Testis (tissue), 2 donors: ENCODE results near the gene RIMKLA.

Source experiments
- POLR2A ChIP-seq: fragments of 450-650 bp; IDR thresholded peaks from one replicate; pipeline ENCODE4 v1.6.1; 2017; ENCODE audit warnings: antibody characterized with exemption, mild to moderate bottlenecking, moderate library complexity
- TF ChIP-seq, protein P1 (sequence below), 3 experiments: fragments of 450-650 bp in 2 of 3; fragments of 200-600 bp in 1 of 3; sonication (generic) in 1 of 3; IDR thresholded peaks; one replicate each; pipeline ENCODE4 v1.5.1; 2016 to 2019; ENCODE audit warnings: antibody characterized with exemption in 3 of 3, mild to moderate bottlenecking in 2 of 3, moderate library complexity in 1 of 3

DNA sequence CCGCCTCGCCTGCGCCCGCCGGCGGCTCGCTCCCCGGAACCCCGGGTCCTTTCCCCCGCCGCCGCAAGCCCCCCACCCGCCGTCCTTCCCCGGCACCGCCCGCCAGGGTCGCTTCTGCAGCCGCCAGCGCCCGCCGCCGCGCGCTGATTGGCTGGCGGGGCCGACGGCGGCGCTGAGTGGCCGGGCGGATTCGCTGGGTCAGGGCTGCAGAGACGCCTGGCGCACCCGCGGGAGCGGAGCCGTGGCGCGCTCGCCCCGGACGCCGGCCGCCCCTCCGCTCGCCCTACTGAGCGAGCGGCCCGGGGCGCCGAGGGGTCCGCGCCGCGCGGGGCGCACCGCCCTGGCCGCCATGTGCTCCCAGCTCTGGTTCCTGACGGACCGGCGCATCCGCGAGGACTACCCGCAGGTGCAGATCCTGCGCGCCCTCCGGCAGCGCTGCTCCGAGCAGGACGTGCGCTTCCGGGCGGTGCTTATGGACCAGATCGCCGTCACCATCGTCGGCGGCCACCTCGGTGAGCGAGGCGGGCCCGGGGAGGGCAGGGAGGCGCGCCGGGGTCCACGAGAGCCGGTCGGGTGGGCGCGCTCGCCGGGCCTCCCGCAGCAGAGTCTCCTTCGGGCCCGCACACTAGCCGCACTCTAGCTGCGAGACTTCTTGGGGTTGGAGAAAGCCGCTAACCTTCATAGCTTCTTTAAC lies at the start of gene RIMKLA:
- TF ChIP-seq POLR2A, result no peak
- TF ChIP-seq, protein P1, sequence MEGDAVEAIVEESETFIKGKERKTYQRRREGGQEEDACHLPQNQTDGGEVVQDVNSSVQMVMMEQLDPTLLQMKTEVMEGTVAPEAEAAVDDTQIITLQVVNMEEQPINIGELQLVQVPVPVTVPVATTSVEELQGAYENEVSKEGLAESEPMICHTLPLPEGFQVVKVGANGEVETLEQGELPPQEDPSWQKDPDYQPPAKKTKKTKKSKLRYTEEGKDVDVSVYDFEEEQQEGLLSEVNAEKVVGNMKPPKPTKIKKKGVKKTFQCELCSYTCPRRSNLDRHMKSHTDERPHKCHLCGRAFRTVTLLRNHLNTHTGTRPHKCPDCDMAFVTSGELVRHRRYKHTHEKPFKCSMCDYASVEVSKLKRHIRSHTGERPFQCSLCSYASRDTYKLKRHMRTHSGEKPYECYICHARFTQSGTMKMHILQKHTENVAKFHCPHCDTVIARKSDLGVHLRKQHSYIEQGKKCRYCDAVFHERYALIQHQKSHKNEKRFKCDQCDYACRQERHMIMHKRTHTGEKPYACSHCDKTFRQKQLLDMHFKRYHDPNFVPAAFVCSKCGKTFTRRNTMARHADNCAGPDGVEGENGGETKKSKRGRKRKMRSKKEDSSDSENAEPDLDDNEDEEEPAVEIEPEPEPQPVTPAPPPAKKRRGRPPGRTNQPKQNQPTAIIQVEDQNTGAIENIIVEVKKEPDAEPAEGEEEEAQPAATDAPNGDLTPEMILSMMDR (IDR thresholded peaks at IDR 0.05), result no peak
